Smooth muscle cell of the brain vasculature (primary cell): Measurements from ENCODE around the gene GRK5.

Experiments used
- DNase-seq: peaks from one replicate; pipeline ENCODE4 v3.0.0-alpha.2; 2012; ENCODE audit warnings: low read depth, low spot score

The GRK5 gene

GRCh38 chr10:119360181-119360921 lies 153.0 kb downstream of the GRK5 start:
- no peak for DNase-seq

DNA sequence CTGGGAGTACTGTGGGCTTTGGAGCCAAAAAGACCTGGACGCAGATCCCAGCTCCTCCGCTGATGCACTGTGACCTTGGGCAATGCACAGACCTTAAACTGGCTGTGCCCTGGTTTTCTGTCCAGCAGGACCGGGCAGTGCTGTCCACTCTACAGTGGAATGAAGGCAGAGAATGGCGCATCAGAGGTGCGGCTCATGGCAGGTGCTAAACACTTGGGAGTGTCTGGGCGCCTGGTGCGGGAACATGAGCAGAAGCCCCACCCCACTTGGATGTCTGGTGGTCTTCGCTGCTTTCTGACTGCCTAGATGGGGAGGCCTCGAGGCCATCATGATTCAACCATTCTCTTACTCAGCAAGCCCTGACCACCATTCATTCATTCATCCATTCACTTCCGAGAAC lies 153.7 kb downstream of the GRK5 start:
- DNase-seq, result no peak

DNA sequence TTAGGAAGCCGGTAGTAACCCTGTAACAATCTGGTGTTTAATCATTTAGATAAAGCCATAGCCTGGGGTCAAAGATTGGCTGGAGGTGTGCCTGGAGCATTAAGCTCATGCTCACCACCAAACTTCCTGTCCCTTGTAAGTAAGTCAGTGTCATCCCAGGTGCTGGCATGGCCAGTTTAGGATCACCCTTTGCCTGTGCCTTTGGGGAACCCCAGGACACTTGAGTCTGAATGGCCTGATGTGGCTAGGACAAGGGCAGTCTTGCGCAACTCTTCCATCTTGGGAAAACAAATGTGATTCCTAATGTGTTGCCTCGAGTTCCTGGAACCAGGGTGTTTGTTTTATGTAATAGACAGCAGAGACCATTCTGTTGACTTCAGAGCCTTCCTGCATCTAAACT lies 154.8 kb downstream of the GRK5 start:
- no peak for DNase-seq

- DNase-seq, result no peak
Observed at GRCh38 chr10:119364645-119365600, 157.6 kb downstream of the GRK5 start.

DNA sequence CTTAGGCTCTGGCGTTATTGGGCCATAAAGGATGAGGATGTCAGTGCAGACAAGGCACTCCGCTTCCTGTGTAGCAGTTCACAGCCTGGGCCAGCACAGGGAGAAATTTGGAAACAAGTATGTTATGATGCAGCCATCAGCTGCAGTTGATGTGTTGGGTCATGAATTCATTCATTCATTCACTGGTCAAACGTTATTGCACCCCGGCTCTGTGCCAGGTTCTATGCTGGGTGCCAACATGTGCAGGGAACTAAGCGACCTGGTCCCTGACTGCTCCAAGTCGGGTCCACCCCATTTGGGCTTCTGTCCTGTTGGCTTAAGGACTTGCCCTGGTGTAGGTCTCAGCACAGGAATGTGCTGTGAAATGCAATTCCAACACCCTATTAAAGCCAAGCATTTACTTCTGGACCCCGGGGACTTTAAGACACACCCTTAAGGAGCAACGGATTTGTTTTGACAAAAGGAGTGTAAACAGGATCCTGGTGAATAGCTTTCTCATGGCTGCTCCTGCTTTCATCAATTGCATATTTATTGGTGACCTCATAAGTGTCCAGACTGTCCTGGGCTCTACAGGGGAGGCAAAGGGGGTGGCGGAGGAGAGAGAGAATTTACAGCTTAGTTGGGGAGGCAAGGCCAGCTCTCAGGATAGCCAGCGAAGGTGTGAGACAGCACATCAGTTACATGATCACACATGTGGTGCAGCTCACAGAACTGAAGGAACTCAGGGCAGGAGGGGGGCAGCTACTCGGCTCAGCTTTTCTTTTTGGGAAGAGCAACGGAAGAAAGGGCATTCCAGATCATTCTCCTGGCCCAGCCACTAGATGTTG lies 158.6 kb downstream of the GRK5 start:
- no peak for DNase-seq

GRCh38 chr10:119367841-119368549 lies 160.6 kb downstream of the GRK5 start:
- no peak for DNase-seq

- DNase-seq, result no peak
Observed at GRCh38 chr10:119368581-119368980, 161.2 kb downstream of the GRK5 start.

DNA sequence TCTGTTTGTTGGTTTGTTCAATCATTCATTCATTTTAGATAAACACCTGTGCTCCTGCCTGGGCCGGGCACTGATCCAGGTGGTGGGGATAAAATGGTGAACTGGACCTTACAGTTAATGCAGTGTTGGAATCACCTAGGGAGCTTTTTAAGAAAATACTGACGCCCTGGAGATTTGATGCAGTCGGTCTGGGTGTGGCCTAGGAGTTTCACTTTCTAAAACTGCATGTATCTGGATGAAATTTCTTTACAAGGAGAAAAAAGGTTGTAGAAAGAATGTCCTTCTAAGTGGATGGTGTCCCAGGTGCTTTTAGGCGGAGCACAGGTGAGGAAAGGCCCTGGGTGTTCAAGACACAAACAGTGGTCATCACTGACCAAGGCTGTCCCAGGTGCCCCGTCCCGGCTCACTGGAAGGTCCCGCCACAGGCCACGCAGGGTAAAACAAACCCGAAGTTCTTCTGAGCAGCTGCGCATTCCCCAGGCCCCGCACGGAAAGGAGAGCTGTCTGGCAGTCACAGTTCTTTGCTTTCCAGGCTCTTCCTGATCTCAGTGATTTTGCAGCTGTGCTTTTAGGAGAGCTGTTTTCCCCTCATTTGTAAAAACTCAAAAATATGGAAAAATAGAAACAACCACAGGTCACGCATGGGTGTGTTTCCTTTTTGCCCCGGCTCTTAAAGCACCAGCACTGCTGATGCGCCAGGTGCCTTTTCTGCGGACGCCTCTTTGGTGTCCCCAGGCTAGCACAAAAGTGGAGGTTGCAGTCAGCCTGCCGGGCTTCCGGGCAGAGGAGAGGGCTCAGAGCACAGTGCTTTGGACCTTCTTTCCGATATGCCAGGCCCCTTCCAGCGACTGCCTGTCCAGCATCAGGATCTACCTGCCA lies 161.9 kb downstream of the GRK5 start:
- DNase-seq, result no peak

DNA sequence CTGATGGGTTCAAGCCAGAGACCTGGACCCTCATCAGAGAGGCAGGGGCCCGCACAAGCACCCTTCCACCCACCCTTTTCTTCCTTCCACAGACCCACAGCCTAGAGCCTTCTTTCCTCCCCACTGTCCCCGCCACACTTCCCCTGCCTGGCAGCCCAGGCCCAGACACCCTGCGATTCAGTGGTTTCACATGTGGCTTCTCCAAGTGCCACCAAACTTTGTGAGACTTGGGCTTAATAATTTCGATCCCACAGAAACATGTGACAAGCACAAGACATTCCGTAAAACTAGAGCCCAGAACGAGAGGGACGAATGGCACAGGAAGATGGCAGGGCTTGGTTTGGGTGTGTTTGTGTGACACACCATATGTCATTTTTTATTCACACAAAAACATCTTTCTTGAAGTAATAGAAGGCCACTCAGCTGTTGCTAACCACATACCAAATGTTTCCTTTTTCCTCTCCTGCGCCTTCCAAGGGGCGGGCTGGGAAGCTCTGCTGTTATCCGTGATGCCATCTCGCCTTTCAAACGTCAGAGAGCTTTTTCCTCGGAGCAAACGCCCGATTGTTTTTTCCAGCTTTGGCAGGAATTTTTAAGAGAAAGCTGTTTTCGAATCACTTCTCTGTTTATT lies 162.9 kb downstream of the GRK5 start:
- peak; percentile 58 for DNase-seq

GRCh38 chr10:119370972-119371703 lies 163.8 kb downstream of the GRK5 start:
- peak; percentile 79 for DNase-seq

- no peak for DNase-seq
Observed at GRCh38 chr10:119371704-119372663, 164.6 kb downstream of the GRK5 start.

GRCh38 chr10:119373294-119374102 lies 166.1 kb downstream of the GRK5 start:
- no peak for DNase-seq

DNA sequence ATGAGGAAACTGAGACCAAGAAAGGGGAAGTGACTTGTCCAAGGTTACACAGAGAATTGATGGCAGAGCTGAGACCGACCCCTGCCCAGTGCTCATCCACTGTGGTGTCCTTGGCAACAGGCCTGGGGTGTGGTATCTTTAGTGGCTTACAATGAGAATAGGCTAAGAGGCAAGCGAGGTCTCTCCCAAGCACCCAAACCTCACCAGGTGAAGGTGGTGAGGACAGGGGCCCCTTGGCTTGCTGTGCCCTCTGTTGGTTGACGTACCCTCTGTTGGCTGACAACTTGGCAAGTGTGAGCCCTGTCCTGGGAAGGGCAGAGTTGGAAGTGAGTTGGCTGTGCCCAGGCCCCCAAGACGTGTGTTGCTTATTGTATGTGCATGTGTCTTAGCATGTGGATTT lies 166.9 kb downstream of the GRK5 start:
- no peak for DNase-seq

GRCh38 chr10:119375574-119376272 lies 168.4 kb downstream of the GRK5 start:
- DNase-seq, result no peak

GRCh38 chr10:119377451-119377957 lies 170.1 kb downstream of the GRK5 start:
- no peak for DNase-seq
